Loucy (cell line): ENCODE results near the gene BACE2.

Source experiments
- H2AFZ ChIP-seq: fragments of 200-600 bp; sonication (generic); 2 replicates; pipeline ENCODE4 v1.6.0; 2016; ENCODE audit warnings: antibody characterized with exemption, mild to moderate bottlenecking, low read length, moderate library complexity
- H3F3A ChIP-seq: fragments of 200-600 bp; 2 replicates; pipeline ENCODE4 v1.6.0; 2016; ENCODE audit warnings: antibody characterized with exemption, low read depth, mild to moderate bottlenecking
- H3K27me3 ChIP-seq: fragments of 200-600 bp; sonication (generic); 2 replicates; pipeline ENCODE4 v1.6.1; 2014; ENCODE audit warnings: low read length, mild to moderate bottlenecking; ENCODE audit not compliant: insufficient read depth, poor library complexity, severe bottlenecking
- H3K36me3 ChIP-seq: fragments of 200-600 bp; sonication (generic); 2 replicates; pipeline ENCODE4 v1.6.1; 2016; ENCODE audit warnings: low read length; ENCODE audit not compliant: insufficient read depth
- H3K4me1 ChIP-seq: fragments of 200-600 bp; sonication (generic); 2 replicates; pipeline ENCODE4 v1.5.1; 2014; ENCODE audit warnings: low read length, mild to moderate bottlenecking; ENCODE audit not compliant: insufficient read depth, poor library complexity, severe bottlenecking
- H3K4me2 ChIP-seq: fragments of 200-600 bp; sonication (generic); 2 replicates; pipeline ENCODE4 v1.6.0; 2014; ENCODE audit warnings: antibody characterized with exemption, low read length, low read depth, mild to moderate bottlenecking; ENCODE audit not compliant: poor library complexity, severe bottlenecking
- H3K4me3 ChIP-seq: fragments of 200-600 bp; sonication (generic); 2 replicates; pipeline ENCODE4 v1.5.1; 2014; ENCODE audit warnings: low read length, mild to moderate bottlenecking, mixed read lengths; ENCODE audit not compliant: poor library complexity, severe bottlenecking
- H3K79me2 ChIP-seq: fragments of 200-600 bp; sonication (generic); 2 replicates; pipeline ENCODE4 v1.6.1; 2014; ENCODE audit warnings: low read length; ENCODE audit not compliant: insufficient read depth
- H3K9ac ChIP-seq: fragments of 200-600 bp; sonication (generic); 2 replicates; pipeline ENCODE4 v1.6.0; 2014; ENCODE audit warnings: mild to moderate bottlenecking, low read depth, low read length, moderate library complexity; ENCODE audit not compliant: poor library complexity, severe bottlenecking
- H3K9me2 ChIP-seq: fragments of 200-600 bp; sonication (generic); replicated peaks from 2 replicates; pipeline ENCODE4 v1.6.1; 2016; ENCODE audit warnings: low read depth, low read length, mixed read lengths
- H3K9me3 ChIP-seq: fragments of 200-600 bp; sonication (generic); 2 replicates; pipeline ENCODE4 v1.6.1; 2014; ENCODE audit warnings: mild to moderate bottlenecking, antibody characterized with exemption, low read length, low read depth; ENCODE audit not compliant: insufficient read depth
- H4K20me1 ChIP-seq: fragments of 200-600 bp; sonication (generic); 2 replicates; pipeline ENCODE4 v1.6.0; 2014; ENCODE audit warnings: antibody characterized with exemption, low read length, mild to moderate bottlenecking; ENCODE audit not compliant: insufficient read depth, poor library complexity, severe bottlenecking
- EZH2phosphoT487 ChIP-seq: fragments of 200-600 bp; IDR thresholded peaks from 2 replicates; pipeline ENCODE4 v1.6.1; 2018; ENCODE audit warnings: antibody characterized with exemption, mild to moderate bottlenecking, moderate library complexity, borderline replicate concordance
- TF ChIP-seq, protein P1 (sequence below): fragments of 200-600 bp; sonication (generic); conservative IDR thresholded peaks from 2 replicates; pipeline ENCODE4 v1.5.1; 2014; ENCODE audit warnings: mild to moderate bottlenecking, antibody characterized with exemption, low read length

Gene BACE2

DNA sequence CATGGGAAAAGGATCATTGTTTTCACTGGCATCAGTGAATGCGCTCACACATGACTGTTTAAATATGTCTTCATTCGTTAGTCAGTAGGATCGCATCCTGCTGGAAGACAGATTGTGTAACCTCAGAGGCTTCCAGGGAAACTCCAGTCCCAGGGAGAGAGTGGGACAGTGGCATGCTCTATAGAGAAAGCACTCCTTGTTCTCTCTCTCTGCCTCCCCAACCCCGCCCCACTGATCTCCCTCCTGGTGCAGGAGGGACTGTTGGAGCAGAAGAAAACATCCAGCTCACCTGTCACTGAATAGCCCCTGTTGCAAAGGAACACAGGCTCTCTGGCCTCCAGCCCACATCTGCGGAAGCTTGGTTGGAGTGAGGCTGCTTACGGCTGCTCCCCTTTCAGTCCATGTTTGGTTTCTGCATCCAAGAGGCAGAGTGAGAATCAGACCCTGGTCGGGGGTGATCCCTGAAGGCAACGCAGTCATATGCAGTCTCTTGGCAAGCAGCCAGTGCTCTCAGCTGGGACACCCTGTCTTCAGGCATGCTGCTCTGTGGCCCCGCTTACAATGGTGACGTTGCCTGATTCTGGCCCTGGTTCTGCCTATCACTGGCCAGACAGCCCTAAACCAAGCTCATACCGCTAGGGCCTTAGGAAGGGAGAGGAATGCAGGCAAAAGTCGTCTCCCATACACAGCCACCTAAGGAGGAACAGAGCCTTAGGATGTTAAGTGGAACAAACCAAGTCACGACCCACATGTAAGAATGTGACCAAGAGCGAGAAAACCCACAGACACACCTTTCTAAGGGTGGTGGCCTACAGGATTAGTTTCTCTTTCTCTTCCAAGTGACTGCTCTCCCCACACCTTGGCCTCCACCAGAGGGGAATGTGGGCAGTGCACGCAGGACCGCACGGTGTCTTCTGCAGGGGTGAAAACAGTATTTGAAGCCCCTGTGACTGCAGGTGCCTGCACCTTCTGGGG is 39.7 kb downstream of the BACE2 start:
- no peaks in the 10 kb centered on the region for H3K9me2 ChIP-seq
- no peak overlapping the region for H2AFZ ChIP-seq
- no peaks in the 10 kb centered on the region for H3F3A ChIP-seq
- H3K27me3 ChIP-seq: no peaks in the 10 kb centered on the region
- no peaks in the 10 kb centered on the region for H4K20me1 ChIP-seq
- H3K4me3 ChIP-seq: no peak overlapping the region
- H3K9me3 ChIP-seq: no peaks in the 10 kb centered on the region
- no peaks in the 10 kb centered on the region; the same call in 1 of the 2 replicates for H3K79me2 ChIP-seq
- H3K9ac ChIP-seq: no peak overlapping the region
- no peaks in the 10 kb centered on the region for H3K4me1 ChIP-seq
- H3K4me2 ChIP-seq: no peak overlapping the region
- H3K36me3 ChIP-seq: no peaks in the 10 kb centered on the region
- TF ChIP-seq, protein P1, sequence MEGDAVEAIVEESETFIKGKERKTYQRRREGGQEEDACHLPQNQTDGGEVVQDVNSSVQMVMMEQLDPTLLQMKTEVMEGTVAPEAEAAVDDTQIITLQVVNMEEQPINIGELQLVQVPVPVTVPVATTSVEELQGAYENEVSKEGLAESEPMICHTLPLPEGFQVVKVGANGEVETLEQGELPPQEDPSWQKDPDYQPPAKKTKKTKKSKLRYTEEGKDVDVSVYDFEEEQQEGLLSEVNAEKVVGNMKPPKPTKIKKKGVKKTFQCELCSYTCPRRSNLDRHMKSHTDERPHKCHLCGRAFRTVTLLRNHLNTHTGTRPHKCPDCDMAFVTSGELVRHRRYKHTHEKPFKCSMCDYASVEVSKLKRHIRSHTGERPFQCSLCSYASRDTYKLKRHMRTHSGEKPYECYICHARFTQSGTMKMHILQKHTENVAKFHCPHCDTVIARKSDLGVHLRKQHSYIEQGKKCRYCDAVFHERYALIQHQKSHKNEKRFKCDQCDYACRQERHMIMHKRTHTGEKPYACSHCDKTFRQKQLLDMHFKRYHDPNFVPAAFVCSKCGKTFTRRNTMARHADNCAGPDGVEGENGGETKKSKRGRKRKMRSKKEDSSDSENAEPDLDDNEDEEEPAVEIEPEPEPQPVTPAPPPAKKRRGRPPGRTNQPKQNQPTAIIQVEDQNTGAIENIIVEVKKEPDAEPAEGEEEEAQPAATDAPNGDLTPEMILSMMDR: no peak
- TF ChIP-seq EZH2phosphoT487: no peak

DNA sequence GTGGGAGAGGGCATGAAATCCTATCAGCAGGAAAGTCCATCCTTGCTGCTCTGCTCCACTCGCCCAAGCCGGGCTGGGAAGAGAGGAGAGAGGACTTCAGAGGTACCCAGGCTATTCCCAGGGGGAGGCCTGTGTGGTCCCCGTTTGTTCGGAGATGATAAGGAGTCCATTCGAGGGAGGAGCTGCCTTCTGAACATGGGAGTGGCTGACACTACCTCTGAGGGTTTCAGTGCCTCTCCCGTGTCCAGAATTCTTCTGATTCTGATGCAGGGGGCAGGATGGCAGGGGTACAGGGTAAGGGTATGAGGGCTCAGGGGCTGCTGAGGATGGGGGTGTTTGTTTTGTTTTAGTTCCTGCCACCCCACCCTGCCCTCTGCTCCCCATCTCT is 40.4 kb downstream of the BACE2 start:
- no peak overlapping the region for H3K4me2 ChIP-seq
- H3K27me3 ChIP-seq: no peaks in the 10 kb centered on the region
- no peak overlapping the region for H3K9ac ChIP-seq
- no peaks in the 10 kb centered on the region for H3F3A ChIP-seq
- H3K9me2 ChIP-seq: no peaks in the 10 kb centered on the region
- no peak for TF ChIP-seq EZH2phosphoT487
- TF ChIP-seq, protein P1: no peak
- no peak overlapping the region for H3K4me3 ChIP-seq
- H3K79me2 ChIP-seq: no peaks in the 10 kb centered on the region; the same call in 1 of the 2 replicates
- H3K9me3 ChIP-seq: no peaks in the 10 kb centered on the region
- no peak overlapping the region for H2AFZ ChIP-seq
- H3K36me3 ChIP-seq: no peaks in the 10 kb centered on the region
- no peaks in the 10 kb centered on the region for H4K20me1 ChIP-seq
- H3K4me1 ChIP-seq: no peaks in the 10 kb centered on the region

DNA sequence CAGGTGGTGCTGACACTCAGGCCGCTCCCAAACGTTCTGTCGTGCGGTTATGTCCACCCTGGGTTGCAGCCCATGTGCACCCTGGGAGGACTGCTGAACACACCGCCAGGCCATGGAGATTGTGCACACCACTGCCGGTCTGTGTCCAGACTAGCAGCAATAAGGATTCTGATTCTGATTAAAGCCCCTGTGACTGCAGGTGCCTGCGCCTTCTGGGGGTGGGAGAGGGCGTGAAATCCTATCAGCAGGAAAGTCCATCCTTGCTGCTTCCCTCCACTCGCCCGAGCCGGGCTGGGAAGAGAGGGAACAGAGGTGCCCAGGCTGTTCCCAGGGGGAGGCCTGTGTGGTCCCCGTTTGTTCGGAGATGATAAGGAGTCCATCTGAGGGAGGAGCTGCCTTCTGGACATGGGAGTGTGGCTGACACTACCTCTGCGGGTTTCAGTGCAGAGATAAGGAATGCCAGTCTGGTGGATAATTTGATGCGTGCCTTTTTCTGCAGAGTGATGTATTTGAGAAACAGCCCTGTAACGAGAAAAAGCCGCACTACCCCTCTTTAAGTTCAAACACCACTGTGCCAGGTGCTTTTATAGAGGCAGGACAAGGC is 41.2 kb downstream of the BACE2 start:
- Histone ChIP-seq H3F3A (no peaks in the 10 kb centered on the region), H3K9ac (no peak overlapping the region), H3K4me2 (no peak overlapping the region), H3K27me3 (no peaks in the 10 kb centered on the region), H3K9me3 (no peaks in the 10 kb centered on the region), H3K79me2 (no peaks in the 10 kb centered on the region), H3K36me3 (no peaks in the 10 kb centered on the region), H4K20me1 (no peaks in the 10 kb centered on the region), H3K9me2 (no peaks in the 10 kb centered on the region), H3K4me3 (no peak overlapping the region), H3K4me1 (no peaks in the 10 kb centered on the region), H2AFZ (no peak overlapping the region)
- TF ChIP-seq EZH2phosphoT487: no peak
- TF ChIP-seq, protein P1: no peak
